Measurements from ENCODE around the gene PDS5A. TPM values are rescaled to one million over a fixed set of nuclear protein-coding genes. Genes with fewer than 3 reads are reported as not detected.
"Not testable (repeated sequence)": the region's sequence is repeated elsewhere in the genome, so short reads cannot be mapped to it uniquely, and the experiment has no call there.

The PDS5A gene
- total RNA-seq, 1 donor from 2014 or later, result 82.1 TPM

- Mint-ChIP-seq H3K27me3 (ENCODE audit: low read depth) (no peaks in the 10 kb centered on the region), H3K27ac (ENCODE audit: unreplicated experiment) (no peak overlapping the region), H3K36me3 (ENCODE audit: low read depth) (peaks cover under 1% of the 10 kb centered on the region), H3K4me1 (peaks cover 19% of the 10 kb centered on the region), H3K4me3 (no peak overlapping the region), H3K9me3 (no peaks in the 10 kb centered on the region)
- DNase-seq (ENCODE audit: low read depth, low spot score), result no peak
- TF ChIP-seq, protein P1, sequence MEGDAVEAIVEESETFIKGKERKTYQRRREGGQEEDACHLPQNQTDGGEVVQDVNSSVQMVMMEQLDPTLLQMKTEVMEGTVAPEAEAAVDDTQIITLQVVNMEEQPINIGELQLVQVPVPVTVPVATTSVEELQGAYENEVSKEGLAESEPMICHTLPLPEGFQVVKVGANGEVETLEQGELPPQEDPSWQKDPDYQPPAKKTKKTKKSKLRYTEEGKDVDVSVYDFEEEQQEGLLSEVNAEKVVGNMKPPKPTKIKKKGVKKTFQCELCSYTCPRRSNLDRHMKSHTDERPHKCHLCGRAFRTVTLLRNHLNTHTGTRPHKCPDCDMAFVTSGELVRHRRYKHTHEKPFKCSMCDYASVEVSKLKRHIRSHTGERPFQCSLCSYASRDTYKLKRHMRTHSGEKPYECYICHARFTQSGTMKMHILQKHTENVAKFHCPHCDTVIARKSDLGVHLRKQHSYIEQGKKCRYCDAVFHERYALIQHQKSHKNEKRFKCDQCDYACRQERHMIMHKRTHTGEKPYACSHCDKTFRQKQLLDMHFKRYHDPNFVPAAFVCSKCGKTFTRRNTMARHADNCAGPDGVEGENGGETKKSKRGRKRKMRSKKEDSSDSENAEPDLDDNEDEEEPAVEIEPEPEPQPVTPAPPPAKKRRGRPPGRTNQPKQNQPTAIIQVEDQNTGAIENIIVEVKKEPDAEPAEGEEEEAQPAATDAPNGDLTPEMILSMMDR (conservative IDR thresholded peaks at IDR 0.05), result no peak
These were observed 30.3 kb downstream of the PDS5A start for GRCh38 chr4:39947417-39947816.

DNA sequence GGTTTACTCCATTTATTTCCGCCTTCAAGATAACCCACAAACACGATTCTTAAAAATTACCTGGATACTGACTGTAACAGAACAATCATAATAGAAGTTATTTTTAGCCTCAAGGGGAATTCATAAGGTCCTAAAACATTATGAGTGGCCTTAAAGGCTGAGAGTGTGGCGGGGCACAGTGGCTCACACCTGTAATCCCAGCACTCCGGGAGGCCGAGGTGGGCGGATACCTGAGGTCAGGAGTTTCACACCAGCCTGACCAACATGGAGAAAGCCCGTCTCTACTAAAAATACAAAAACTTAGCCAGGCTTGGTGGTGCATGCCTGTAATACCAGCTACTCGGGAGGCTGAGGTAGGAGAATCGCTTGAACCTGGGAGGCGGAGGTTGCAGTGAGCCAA lies 33.5 kb downstream of the PDS5A start:
- H3K27me3 Mint-ChIP-seq (ENCODE audit: low read depth); H3K4me3 Mint-ChIP-seq; H3K9me3 Mint-ChIP-seq; H3K27ac Mint-ChIP-seq (ENCODE audit: unreplicated experiment); DNase-seq (ENCODE audit: low read depth, low spot score); H3K36me3 Mint-ChIP-seq (ENCODE audit: low read depth): not testable (repeated sequence)
- peaks cover 14% of the 10 kb centered on the region for H3K4me1 Mint-ChIP-seq

GRCh38 chr4:39942507-39942906 lies 35.2 kb downstream of the PDS5A start:
- no peak for DNase-seq (ENCODE audit: low read depth, low spot score)
- peaks cover 16% of the 10 kb centered on the region for H3K4me1 Mint-ChIP-seq
- H3K4me3 Mint-ChIP-seq, result no peak overlapping the region
- no peaks in the 10 kb centered on the region for H3K36me3 Mint-ChIP-seq (ENCODE audit: low read depth)
- no peaks in the 10 kb centered on the region for H3K9me3 Mint-ChIP-seq
- TF ChIP-seq, protein P1 (conservative IDR thresholded peaks at IDR 0.05), result no peak
- no peaks in the 10 kb centered on the region for H3K27me3 Mint-ChIP-seq (ENCODE audit: low read depth)
- no peak overlapping the region for H3K27ac Mint-ChIP-seq (ENCODE audit: unreplicated experiment)

DNA sequence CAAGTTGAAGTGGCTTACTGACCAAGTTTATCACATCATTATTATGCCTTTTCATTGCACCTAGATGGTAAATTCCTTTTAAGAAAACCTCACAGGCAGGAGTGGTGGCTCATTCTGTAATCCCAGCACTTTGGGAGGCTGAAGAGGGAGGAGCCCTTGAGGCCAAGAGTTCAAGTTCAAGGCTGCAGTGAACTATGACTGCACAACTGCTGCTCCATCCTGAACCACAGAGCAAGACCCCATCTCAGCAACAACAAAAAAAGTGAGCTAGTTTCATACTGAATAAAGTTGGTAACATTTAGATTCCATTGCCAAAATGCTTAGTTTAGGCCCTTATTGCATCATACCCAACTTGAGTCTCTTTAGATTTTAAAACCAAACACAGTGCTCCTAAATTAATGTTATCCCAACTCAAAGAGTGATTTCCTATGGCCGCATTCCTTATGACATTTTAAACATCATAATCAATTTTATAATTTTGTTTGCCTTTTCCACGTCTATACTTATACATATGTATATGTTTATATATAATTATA lies 36.0 kb downstream of the PDS5A start:
- Mint-ChIP-seq H3K9me3 (no peaks in the 10 kb centered on the region), H3K4me3 (no peak overlapping the region), H3K4me1 (peaks cover 16% of the 10 kb centered on the region), H3K36me3 (ENCODE audit: low read depth) (peaks cover 3% of the 10 kb centered on the region), H3K27me3 (ENCODE audit: low read depth) (no peaks in the 10 kb centered on the region), H3K27ac (ENCODE audit: unreplicated experiment) (no peak overlapping the region)
- TF ChIP-seq, protein P1 (conservative IDR thresholded peaks at IDR 0.05), result no peak
- DNase-seq (ENCODE audit: low read depth, low spot score), result no peak

GRCh38 chr4:39937683-39938268 lies 39.9 kb downstream of the PDS5A start:
- DNase-seq (ENCODE audit: low read depth, low spot score), result no peak
- no peaks in the 10 kb centered on the region for H3K9me3 Mint-ChIP-seq
- H3K4me1 Mint-ChIP-seq, result peaks cover 32% of the 10 kb centered on the region
- no peak overlapping the region for H3K4me3 Mint-ChIP-seq
- TF ChIP-seq, protein P1 (conservative IDR thresholded peaks at IDR 0.05), result no peak
- H3K27ac Mint-ChIP-seq (ENCODE audit: unreplicated experiment), result no peak overlapping the region
- peaks cover 3% of the 10 kb centered on the region for H3K36me3 Mint-ChIP-seq (ENCODE audit: low read depth)
- no peaks in the 10 kb centered on the region for H3K27me3 Mint-ChIP-seq (ENCODE audit: low read depth)

- Mint-ChIP-seq H3K27ac (ENCODE audit: unreplicated experiment) (peak overlapping the region; percentile 28), H3K4me1 (peaks cover 32% of the 10 kb centered on the region), H3K9me3 (no peaks in the 10 kb centered on the region), H3K27me3 (ENCODE audit: low read depth) (no peaks in the 10 kb centered on the region), H3K4me3 (no peak overlapping the region), H3K36me3 (ENCODE audit: low read depth) (peaks cover 3% of the 10 kb centered on the region)
- no peak for DNase-seq (ENCODE audit: low read depth, low spot score)
- TF ChIP-seq, protein P1 (conservative IDR thresholded peaks at IDR 0.05), result no peak
These were observed 40.9 kb downstream of the PDS5A start for GRCh38 chr4:39936565-39937418.
